Right renal cortex interstitium (tissue), 3 donors: Measurements from ENCODE around the gene PCDHB7. TPM values are rescaled to one million over a fixed set of nuclear protein-coding genes. Genes with fewer than 3 reads are reported as not detected.
"Not testable (repeated sequence)": the region's sequence is repeated elsewhere in the genome, so short reads cannot be mapped to it uniquely, and the experiment has no call there.

ENCODE experiments used
- DNase-seq, 3 donors: peaks; one replicate each; pipeline ENCODE4 v3.0.0-alpha.2; 2013; ENCODE audit warnings: low read depth in 3 of 3, low spot score in 2 of 3
- polyA plus RNA-seq, 3 donors: library from polyadenylated mRNA; unstranded; fragments of 120-200 nt; gene quantifications; one replicate each; pipeline ENCODE4 v1.2.1, GENCODE V29; 2013; ENCODE audit not compliant: insufficient read length in 3 of 3

PCDHB7 gene
- polyA plus RNA-seq, 3 donors: 4.7 to 5.5 (median 5.3) TPM

GRCh38 chr5:141179371-141179770 lies 6.9 kb downstream of the PCDHB7 start:
- DNase-seq: not testable (repeated sequence)

DNA sequence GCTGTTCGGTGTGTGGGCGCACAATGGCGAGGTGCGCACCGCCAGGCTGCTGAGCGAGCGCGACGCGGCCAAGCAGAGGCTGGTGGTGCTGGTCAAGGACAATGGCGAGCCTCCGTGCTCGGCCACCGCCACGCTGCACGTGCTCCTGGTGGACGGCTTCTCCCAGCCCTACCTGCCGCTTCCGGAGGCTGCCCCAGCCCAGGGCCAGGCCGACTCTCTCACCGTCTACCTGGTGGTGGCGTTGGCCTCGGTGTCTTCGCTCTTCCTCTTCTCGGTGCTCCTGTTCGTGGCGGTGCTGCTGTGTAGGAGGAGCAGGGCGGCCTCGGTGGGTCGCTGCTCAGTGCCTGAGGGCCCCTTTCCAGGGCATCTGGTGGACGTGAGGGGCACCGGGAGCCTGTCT lies 7.4 kb downstream of the PCDHB7 start:
- DNase-seq: not testable (repeated sequence)

DNA sequence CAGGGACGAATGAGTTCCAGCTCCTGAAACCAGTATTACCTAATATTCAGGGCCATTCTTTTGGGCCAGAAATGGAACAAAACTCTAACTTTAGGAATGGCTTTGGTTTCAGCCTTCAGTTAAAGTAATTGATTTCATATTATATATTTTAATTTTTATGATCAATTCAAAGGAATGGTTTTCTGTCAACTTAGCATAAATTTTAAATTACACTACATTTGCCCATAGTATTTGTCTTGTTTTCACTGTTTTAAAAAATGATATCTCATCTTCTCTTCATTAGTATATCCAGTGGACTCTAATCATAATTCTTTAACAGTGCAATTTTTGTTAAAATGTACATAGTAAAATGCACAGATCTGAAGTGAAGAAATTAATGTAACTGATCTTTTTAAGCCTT lies 7.9 kb downstream of the PCDHB7 start:
- DNase-seq: no peak

GRCh38 chr5:141182248-141182647 lies 9.8 kb downstream of the PCDHB7 start, which contains the start of gene PCDHB16:
PCDHB16 (plus strand) TSS chr5:141182387; CDS start chr5:141182560, 173 bp downstream.
- no peak for DNase-seq

GRCh38 chr5:141184117-141184855 lies 11.8 kb downstream of the PCDHB7 start:
- not testable (repeated sequence) for DNase-seq

- no peak for DNase-seq
Measured at GRCh38 chr5:141186897-141187512, 14.6 kb downstream of the PCDHB7 start, which contains the start of gene PCDHB9. PCDHB9 (plus strand) TSS chr5:141187161; CDS start chr5:141187319, 158 bp downstream.

- not testable (repeated sequence) for DNase-seq
Measured at GRCh38 chr5:141188682-141189081, 16.2 kb downstream of the PCDHB7 start.

DNA sequence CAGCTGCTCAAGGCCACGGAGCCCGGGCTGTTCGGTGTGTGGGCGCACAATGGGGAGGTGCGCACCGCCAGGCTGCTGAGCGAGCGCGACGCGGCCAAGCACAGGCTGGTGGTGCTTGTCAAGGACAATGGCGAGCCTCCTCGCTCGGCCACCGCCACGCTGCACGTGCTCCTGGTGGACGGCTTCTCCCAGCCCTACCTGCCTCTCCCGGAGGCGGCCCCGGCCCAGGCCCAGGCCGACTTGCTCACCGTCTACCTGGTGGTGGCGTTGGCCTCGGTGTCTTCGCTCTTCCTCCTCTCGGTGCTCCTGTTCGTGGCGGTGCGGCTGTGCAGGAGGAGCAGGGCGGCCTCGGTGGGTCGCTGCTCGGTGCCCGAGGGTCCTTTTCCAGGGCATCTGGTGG lies 16.7 kb downstream of the PCDHB7 start:
- DNase-seq: not testable (repeated sequence)

DNA sequence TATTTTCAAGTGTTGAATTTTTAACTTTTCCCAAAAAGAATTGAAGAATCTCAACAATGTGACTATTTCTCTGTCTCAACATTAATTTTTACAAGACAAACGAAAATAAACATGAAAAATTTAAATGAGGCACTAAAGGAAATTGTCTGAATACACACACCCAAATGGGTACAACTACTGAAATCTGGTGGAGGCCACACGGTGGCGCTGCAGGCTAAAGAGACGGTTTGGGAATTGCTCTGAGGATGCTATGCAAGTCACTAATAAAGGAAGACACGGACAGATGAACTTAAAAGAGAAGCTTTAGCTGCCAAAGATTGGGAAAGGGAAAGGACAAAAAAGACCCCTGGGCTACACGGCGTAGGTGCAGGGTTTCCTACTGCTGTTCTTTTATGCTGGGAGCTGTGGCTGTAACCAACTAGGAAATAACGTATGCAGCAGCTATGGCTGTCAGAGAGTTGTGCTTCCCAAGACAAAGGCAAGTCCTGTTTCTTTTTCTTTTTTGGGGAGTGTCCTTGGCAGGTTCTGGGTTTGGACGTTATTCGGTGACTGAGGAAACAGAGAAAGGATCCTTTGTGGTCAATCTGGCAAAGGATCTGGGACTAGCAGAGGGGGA lies 19.8 kb downstream of the PCDHB7 start, which contains the start of gene PCDHB10:
Gene PCDHB10 (plus strand): TSS at position 244 of the 616 bp plus-strand sequence. CDS start 200 bp downstream, at position 444.
- no peak for DNase-seq

- DNase-seq: not testable (repeated sequence)
Measured at GRCh38 chr5:141194332-141194731, 21.9 kb downstream of the PCDHB7 start.

- no peak for DNase-seq
Measured at GRCh38 chr5:141196363-141196762, 23.9 kb downstream of the PCDHB7 start.

DNA sequence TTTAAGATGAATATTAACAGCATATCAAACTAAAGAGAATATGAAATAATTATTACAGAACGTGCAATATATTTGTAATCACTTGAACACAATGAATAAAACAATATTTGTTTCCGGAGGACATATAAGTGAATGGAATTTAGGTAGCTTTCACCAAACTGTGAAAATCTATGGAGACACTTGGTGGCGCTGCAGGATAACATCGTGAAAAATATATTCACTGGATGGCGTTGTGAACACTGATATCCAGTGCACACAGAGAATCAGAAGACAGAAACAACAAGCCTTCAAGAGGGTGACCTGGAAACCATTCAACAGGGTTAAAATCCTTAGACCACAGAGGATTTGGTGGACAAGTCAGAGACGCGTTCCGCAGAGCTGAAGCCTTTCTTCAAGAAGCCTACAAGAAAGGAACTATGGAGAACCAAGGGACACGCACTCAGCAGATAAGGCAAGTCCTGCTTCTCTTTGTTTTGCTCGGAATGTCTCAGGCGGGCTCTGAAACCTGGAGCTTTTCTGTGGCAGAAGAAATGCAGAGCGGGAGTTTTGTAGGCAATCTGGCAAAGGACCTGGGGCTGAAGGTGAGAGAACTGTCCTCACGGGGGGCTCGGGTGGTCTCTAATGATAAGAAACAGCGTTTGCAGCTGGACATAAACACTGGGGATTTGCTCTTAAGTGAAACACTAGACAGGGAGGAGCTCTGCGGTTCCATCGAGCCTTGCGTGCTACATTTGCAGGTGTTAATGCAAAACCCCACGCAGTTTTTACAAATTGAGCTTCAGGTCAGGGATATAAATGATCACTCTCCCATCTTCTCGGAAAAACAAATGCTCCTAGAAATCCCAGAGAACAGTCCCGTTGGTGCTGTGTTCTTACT lies 27.2 kb downstream of the PCDHB7 start, which contains the start of gene PCDHB11:
Gene PCDHB11 (plus strand): TSS at position 269 of the 877 bp plus-strand sequence. CDS start 148 bp downstream, at position 417.
- DNase-seq: no peak

DNA sequence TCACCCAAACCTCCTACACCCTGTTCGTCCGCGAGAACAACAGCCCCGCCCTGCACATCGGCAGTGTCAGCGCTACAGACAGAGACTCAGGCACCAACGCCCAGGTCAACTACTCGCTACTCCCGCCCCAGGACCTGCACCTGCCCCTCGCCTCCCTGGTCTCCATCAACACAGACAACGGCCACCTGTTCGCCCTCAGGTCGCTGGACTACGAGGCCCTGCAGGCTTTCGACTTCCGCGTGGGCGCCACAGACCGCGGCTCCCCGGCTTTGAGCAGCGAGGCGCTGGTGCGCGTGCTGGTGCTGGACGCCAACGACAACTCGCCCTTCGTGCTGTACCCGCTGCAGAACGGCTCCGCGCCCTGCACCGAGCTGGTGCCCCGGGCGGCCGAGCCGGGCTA lies 28.7 kb downstream of the PCDHB7 start:
- DNase-seq: not testable (repeated sequence)

- not testable (repeated sequence) for DNase-seq
Measured at GRCh38 chr5:141201646-141202045, 29.2 kb downstream of the PCDHB7 start.

- no peak for DNase-seq
Measured at GRCh38 chr5:141208478-141208877, 36.0 kb downstream of the PCDHB7 start, which contains the start of gene PCDHB12. PCDHB12 (plus strand) TSS chr5:141208719; CDS start chr5:141208908, 189 bp downstream.

DNA sequence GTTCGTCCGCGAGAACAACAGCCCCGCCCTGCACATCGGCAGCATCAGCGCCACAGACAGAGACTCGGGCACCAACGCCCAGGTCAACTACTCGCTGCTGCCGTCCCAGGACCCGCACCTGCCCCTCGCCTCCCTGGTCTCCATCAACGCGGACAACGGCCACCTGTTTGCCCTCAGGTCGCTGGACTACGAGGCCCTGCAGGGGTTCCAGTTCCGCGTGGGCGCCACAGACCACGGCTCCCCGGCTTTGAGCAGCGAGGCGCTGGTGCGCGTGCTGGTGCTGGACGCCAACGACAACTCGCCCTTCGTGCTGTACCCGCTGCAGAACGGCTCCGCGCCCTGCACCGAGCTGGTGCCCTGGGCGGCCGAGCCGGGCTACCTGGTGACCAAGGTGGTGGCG lies 37.8 kb downstream of the PCDHB7 start:
- not testable (repeated sequence) for DNase-seq

DNA sequence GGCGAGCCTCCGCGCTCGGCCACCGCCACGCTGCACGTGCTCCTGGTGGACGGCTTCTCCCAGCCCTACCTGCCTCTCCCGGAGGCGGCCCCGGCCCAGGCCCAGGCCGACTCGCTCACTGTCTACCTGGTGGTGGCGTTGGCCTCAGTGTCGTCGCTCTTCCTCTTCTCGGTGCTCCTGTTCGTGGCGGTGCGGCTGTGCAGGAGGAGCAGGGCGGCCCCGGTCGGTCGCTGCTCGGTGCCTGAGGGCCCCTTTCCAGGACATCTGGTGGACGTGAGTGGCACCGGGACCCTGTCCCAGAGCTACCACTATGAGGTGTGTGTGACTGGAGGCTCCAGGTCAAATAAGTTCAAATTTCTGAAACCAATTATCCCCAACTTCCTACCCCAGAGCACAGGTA lies 38.4 kb downstream of the PCDHB7 start:
- DNase-seq: not testable (repeated sequence)

DNA sequence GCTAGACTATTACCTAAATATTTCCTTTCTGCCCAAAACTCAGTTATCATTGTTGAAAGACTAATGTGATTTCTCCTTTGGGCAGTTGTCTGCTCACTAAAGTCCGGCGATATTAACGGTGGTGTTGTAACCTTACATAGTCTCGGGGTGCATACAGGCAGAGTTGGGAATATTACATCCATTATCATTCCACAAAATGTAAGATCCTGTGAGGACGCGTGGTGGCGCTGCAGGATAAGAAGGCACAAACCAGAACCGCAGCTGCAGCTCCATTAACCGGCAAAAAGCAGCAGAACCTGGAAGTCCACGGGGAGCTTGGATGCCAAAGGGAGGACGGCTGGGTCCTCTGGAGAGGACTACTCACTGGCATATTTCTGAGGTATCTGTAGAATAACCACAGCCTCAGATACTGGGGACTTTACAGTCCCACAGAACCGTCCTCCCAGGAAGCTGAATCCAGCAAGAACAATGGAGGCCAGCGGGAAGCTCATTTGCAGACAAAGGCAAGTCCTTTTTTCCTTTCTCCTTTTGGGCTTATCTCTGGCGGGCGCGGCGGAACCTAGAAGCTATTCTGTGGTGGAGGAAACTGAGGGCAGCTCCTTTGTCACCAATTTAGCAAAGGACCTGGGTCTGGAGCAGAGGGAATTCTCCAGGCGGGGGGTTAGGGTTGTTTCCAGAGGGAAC lies 41.4 kb downstream of the PCDHB7 start, which contains the start of gene PCDHB13:
Gene PCDHB13 (plus strand): TSS at position 264 of the 684 bp plus-strand sequence. CDS start 205 bp downstream, at position 469.
- DNase-seq: not testable (repeated sequence)

DNA sequence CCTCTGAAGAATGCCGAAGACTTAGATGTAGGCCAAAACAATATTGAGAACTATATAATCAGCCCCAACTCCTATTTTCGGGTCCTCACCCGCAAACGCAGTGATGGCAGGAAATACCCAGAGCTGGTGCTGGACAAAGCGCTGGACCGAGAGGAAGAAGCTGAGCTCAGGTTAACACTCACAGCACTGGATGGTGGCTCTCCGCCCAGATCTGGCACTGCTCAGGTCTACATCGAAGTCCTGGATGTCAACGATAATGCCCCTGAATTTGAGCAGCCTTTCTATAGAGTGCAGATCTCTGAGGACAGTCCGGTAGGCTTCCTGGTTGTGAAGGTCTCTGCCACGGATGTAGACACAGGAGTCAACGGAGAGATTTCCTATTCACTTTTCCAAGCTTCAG lies 42.1 kb downstream of the PCDHB7 start:
- DNase-seq: not testable (repeated sequence)
